ENCODE results near the gene LRRC57.
A peak's percentile ranks its signal among the peaks of the same experiment; 100 is the strongest.

Gene LRRC57

GRCh38 chr15:42490671-42491538 is 57.7 kb downstream of the LRRC57 start, which contains the start of gene ZNF106:
Gene ZNF106, minus strand, starts transcription at chr15:42491141. Its CDS starts 18,852 bp downstream, at chr15:42472289.
- peak; percentile 88 for DNase-seq

- DNase-seq = no peak
These were observed 58.3 kb downstream of the LRRC57 start for GRCh38 chr15:42490291-42490670.
